ENCODE results near the gene SETD2.

The SETD2 gene

DNA sequence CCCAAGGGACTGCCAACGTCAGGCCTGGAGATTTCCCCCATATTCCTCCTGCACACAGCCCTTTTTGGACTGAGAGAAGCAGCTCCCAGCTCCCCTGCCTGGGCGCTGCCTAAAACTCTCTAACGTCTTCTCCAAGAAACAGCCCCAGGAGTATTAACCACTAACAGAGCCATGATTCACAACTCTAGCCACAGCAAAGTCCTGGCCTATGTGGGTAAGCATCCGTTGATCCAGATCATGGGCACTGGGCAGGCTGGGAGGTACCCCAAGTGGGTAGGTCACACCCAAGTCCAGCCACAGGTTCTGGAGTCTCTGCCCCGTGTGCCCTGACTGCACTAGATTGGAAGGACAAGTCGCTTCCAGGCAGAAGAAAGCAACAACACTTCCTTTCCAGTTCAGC lies 152.5 kb downstream of the SETD2 start:
- TF ChIP-seq GATA2 (IDR thresholded peaks at IDR 0.05; ENCODE audit: low read depth, low read length) = no peak

DNA sequence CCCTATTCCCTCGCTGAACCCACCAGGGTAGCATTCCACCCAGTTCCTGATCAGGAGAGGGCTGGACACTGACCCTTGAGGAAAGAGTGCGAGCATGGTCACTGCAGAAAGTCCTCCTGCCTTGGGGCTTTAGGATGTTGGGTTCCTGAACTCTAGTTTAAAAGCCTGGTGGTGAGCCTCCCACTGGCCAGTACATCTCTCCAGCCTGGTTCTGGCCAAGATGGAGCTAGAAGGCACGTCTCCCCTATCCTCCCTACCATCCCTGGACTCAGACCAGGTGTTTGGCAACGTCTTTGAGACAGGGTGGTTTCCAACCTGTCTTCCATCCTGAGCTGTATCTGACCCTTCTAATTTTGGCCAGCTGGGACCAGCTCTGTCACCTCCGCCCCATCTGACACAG lies 153.0 kb downstream of the SETD2 start:
- TF ChIP-seq GATA2 (IDR thresholded peaks at IDR 0.05; ENCODE audit: low read depth, low read length) (no peak), GATA3 (IDR thresholded peaks at IDR 0.05; ENCODE audit: low read depth, low read length) (no peak)

DNA sequence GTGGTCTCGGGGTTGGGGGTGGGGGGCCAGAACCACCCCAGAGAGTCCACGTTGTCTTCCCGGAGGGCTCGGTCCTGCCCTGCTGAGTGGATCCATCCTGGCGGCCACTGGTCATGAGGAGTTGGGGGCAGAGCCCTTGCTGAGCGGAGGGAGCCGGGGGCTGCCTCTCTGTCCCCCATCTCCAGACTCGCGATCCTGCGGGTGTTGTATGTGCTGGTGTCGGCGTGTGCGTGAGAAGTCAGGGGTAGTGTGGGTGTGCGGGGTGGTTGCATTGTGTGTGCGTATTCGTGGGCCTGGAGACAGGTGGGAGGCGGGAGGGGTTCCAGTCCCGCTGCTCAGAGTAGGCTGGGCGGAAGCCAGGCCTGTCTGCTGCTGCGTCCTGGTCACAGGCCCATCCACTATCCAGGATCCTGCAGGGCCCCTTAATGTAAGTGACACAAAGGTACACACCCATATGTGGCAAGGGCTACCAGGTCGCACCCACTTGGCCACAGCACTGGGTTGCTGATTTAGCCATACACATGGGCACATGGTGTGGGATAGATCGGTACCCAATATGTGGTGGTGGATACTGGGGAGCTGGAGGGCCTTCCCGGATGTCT lies 153.7 kb downstream of the SETD2 start:
- no peak for TF ChIP-seq GATA3 (IDR thresholded peaks at IDR 0.05; ENCODE audit: low read depth, low read length)
- no peak for TF ChIP-seq GATA2 (IDR thresholded peaks at IDR 0.05; ENCODE audit: low read depth, low read length)

DNA sequence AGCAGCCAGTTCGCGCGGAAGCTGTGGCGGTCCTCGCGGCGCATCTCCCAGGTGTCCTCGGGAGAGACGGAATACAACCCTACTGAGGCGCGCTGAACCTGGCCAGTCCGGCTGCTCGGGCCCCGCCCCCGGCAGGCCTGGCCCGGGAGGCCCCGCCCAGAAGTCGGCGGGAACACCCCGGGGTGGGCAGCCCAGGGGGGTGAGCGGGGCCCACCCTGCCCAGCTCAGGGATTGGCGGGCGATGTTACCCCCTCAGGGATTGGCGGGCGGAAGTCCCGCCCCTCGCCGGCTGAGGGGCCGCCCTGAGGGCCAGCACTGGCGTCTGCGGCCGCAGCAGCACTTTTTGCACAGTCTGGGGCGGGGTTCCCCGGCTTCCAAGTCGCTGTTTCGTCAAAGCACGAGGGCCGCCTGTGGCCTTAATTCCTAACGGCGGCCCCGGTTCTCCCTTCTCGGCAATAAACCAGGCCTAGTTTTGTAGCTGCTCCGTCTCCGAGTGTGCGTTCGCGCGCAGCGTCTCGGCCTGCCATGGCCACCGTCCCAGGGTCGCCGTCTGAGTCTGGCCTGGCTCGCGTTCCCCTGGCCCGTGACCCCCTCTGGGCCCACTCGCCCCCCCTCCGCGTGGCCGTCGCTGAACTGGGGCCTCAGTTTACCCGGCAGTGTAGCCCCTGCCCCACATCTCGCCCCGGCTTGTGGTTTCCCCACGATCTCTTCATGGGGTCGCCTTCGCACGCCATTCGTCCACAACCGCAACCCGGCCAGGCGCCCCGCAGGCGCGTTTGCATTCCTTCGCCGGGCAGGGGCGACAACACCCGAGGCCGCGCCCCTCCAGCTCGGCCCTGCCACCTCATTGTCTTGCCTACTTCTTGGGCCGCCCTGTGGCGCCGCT lies 154.4 kb downstream of the SETD2 start:
- TF ChIP-seq GATA2 (IDR thresholded peaks at IDR 0.05; ENCODE audit: low read depth, low read length) = no peak
- no peak for TF ChIP-seq GATA3 (IDR thresholded peaks at IDR 0.05; ENCODE audit: low read depth, low read length)

DNA sequence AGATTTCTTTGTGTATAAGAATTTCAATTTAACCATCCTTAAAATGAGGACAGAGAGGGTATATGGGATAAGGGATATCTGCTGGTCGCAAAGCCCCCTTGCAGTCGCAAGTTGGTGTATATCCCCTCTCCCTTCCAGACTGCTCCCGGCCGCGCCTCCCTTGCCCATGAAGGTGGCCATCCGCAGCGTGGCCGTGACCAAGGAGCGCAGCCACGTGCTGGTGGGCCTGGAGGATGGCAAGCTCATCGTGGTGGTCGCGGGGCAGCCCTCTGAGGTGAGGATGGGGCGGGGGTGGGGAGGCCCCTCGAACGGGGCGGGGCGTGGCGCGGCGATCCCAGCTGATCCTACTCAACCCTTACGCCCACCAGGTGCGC lies 155.1 kb downstream of the SETD2 start:
- TF ChIP-seq GATA2 (IDR thresholded peaks at IDR 0.05; ENCODE audit: low read depth, low read length) (no peak), GATA3 (IDR thresholded peaks at IDR 0.05; ENCODE audit: low read depth, low read length) (no peak)

DNA sequence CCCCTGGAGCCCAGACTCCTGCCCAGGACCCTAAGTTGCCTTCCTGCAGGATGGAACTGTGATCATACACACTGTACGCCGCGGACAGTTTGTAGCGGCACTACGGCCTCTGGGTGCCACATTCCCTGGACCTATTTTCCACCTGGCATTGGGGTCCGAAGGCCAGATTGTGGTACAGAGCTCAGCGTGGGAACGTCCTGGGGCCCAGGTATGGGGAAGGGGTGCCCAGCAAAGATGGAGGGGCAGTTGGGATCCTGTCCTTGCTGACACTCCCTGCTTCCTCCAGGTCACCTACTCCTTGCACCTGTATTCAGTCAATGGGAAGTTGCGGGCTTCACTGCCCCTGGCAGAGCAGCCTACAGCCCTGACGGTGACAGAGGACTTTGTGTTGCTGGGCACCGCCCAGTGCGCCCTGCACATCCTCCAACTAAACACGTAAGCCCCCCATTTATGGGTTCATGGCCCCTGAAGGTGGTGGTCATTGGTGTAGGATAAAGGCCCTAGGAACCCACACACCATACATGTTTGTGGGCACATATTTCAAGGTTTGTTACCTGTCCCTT lies 155.6 kb downstream of the SETD2 start:
- TF ChIP-seq GATA2 (IDR thresholded peaks at IDR 0.05; ENCODE audit: low read depth, low read length) (no peak), GATA3 (IDR thresholded peaks at IDR 0.05; ENCODE audit: low read depth, low read length) (no peak)

DNA sequence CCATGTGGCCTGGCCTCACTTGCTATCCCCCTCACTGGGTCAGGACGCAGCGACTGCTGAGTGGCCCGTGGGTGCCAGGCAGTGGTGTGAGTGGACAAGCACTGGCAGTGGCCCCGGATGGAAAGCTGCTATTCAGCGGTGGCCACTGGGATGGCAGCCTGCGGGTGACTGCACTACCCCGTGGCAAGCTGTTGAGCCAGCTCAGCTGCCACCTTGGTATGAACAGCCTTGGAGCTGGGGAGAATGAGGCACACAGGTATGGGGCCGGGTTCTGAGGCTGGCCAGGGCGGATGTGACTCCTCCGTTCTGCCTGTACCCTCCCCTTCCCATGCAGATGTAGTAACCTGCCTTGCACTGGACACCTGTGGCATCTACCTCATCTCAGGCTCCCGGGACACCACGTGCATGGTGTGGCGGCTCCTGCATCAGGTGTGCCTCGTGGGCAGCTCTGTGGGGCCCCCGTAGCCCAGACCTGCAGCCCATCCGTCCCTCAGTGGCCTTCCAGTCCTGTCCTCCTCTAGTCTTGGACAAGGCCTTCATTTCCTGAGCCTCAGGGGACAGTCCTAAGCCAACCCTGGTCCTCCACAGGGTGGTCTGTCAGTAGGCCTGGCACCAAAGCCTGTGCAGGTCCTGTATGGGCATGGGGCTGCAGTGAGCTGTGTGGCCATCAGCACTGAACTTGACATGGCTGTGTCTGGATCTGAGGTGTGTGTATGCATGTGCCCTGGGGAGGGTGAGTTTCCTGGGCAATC lies 156.3 kb downstream of the SETD2 start:
- TF ChIP-seq GATA2 (IDR thresholded peaks at IDR 0.05; ENCODE audit: low read depth, low read length) = no peak
- TF ChIP-seq GATA3 (IDR thresholded peaks at IDR 0.05; ENCODE audit: low read depth, low read length) = no peak

DNA sequence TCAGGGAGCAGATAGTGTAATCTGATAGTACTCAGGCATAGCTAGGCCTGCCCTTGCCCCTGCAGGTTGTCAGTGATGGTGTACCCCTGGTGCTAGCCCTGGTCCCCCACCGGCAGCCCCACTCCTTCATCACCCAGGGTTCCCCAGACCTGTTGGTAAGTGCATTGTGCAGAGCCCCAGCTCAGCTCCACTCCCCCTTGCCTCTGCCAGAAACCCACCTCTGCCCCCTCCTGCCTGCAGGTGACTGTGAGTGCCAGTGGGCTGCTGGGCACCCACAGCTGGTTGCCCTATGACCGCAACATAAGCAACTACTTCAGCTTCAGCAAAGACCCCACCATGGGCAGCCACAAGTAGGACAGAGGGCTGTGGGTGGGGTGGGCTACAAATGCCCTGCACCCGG lies 156.9 kb downstream of the SETD2 start:
- no peak for TF ChIP-seq GATA3 (IDR thresholded peaks at IDR 0.05; ENCODE audit: low read depth, low read length)
- TF ChIP-seq GATA2 (IDR thresholded peaks at IDR 0.05; ENCODE audit: low read depth, low read length) = no peak

DNA sequence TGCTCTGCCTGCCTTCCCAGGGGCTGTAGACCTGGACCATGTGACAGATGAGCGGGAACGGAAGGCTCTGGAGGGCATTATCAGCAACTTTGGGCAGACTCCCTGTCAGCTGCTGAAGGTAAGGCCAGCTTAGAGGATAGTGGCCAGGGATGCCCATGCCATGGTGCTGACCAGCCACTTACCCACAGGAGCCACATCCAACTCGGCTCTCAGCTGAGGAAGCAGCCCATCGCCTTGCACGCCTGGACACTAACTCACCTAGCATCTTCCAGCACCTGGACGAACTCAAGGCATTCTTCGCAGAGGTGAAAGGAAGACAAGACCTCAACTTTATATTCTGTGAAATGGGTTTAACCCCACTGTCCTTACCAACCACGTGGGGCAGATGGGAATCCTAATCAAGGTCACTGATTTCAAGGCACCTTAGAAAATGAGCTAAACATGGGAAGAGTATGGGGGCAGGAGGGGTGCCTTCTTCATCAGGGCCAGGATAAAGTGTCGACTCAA lies 157.7 kb downstream of the SETD2 start:
- TF ChIP-seq GATA2 (IDR thresholded peaks at IDR 0.05; ENCODE audit: low read depth, low read length) (no peak), GATA3 (IDR thresholded peaks at IDR 0.05; ENCODE audit: low read depth, low read length) (no peak)

DNA sequence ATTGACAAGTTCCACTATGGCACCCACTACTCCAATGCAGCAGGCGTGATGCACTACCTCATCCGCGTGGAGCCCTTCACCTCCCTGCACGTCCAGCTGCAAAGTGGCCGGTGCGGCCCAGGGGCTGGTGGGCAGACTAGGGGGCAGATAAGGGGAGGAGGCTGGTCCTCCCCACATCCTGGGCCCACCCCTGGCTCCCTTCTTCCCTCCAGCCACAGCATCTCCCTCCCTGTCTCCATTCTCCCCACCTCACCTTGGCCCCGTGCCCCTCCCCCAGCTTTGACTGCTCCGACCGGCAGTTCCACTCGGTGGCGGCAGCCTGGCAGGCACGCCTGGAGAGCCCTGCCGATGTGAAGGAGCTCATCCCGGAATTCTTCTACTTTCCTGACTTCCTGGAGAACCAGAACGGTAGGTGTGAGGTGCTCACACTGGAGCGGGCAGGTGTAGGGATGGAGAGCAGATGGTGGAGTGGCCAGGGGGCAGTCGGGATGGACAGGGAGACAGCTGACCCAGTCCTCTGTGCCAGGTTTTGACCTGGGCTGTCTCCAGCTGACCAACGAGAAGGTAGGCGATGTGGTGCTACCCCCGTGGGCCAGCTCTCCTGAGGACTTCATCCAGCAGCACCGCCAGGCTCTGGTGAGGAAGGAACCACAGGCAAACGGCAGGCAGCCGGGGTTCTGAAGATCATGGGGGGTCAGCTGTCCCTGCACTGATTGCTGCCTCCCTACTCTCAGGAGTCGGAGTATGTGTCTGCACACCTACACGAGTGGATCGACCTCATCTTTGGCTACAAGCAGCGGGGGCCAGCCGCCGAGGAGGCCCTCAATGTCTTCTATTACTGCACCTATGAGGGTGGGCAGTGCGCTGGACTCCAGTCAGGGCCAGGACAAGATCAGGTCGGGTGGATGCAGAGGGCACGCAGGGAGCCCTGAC lies 158.4 kb downstream of the SETD2 start:
- TF ChIP-seq GATA2 (IDR thresholded peaks at IDR 0.05; ENCODE audit: low read depth, low read length) (no peak), GATA3 (IDR thresholded peaks at IDR 0.05; ENCODE audit: low read depth, low read length) (no peak)

DNA sequence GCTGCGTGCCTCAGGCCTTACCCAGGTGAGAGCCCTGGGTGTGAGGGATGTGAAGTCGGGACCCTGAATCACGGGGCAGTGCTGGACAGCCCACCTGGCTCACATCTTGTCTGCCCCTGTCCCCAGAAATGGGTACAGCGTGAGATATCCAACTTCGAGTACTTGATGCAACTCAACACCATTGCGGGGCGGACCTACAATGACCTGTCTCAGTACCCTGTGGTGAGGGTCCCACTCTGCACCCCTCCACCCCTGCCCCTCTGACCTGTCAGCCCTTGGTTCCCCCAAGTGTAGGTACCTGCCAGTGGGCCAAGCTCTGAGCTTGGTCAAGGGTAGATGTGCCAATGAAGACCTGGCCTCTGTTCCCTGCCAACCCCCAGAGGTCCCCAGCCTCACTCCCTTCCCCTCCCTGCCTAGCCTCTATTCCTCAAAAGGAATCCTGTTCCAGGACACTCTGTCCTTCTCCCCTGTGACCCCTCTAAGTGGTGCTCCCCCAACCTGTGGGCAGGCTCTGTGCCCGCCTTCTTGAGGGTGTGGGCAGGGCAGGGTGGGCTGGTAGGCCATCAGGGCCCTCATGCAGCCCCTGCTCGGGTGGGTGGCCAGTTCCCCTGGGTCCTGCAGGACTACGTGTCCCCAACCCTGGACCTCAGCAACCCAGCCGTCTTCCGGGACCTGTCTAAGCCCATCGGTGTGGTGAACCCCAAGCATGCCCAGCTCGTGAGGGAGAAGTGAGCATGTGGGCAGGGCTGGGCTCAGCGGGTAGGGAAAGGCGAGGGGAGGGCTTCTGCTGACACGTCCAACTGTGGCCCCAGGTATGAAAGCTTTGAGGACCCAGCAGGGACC lies 159.3 kb downstream of the SETD2 start:
- no peak for TF ChIP-seq GATA3 (IDR thresholded peaks at IDR 0.05; ENCODE audit: low read depth, low read length)
- no peak for TF ChIP-seq GATA2 (IDR thresholded peaks at IDR 0.05; ENCODE audit: low read depth, low read length)
